Stimulated activated CD8-positive, alpha-beta memory T cell treated with anti-CD3 and anti-CD28 coated beads, Interleukin-15, amount 100 ng/mL, for 1 hour (primary cell): Measurements from ENCODE around the gene TPM1.

Experiments
- DNase-seq: peaks from one replicate; pipeline ENCODE4 v3.0.0-alpha.2; 2020; ENCODE audit warnings: low read depth

Gene TPM1

GRCh38 chr15:63057468-63058345 is 15.2 kb downstream of the TPM1 start:
- no peak for DNase-seq

GRCh38 chr15:63059075-63059474 is 16.5 kb downstream of the TPM1 start:
- no peak for DNase-seq

- DNase-seq = no peak
Observed at GRCh38 chr15:63059573-63060216, 17.1 kb downstream of the TPM1 start.

- no peak for DNase-seq
Observed at GRCh38 chr15:63060699-63061098, 18.2 kb downstream of the TPM1 start.

- DNase-seq = no peak
Observed at GRCh38 chr15:63061975-63062374, 19.4 kb downstream of the TPM1 start.

- no peak for DNase-seq
Observed at GRCh38 chr15:63063164-63063756, 20.7 kb downstream of the TPM1 start.

- DNase-seq = no peak
Observed at GRCh38 chr15:63063877-63064409, 21.4 kb downstream of the TPM1 start.

- no peak for DNase-seq
Observed at GRCh38 chr15:63065262-63066221, 23.0 kb downstream of the TPM1 start.

GRCh38 chr15:63066272-63066671 is 23.7 kb downstream of the TPM1 start:
- DNase-seq = no peak

GRCh38 chr15:63067306-63067705 is 24.8 kb downstream of the TPM1 start:
- DNase-seq = no peak

GRCh38 chr15:63067976-63068743 is 25.6 kb downstream of the TPM1 start:
- DNase-seq = no peak

GRCh38 chr15:63069616-63070090 is 27.1 kb downstream of the TPM1 start:
- DNase-seq = no peak

- DNase-seq = no peak
Observed at GRCh38 chr15:63070681-63071129, 28.2 kb downstream of the TPM1 start.

GRCh38 chr15:63071288-63071909 is 28.9 kb downstream of the TPM1 start:
- DNase-seq = no peak

- no peak for DNase-seq
Observed at GRCh38 chr15:63072023-63072650, 29.6 kb downstream of the TPM1 start.

- DNase-seq = no peak
Observed at GRCh38 chr15:63072809-63073277, 30.3 kb downstream of the TPM1 start.

GRCh38 chr15:63073497-63074172 is 31.1 kb downstream of the TPM1 start:
- no peak for DNase-seq

- DNase-seq = no peak
Observed at GRCh38 chr15:63075015-63075983, 32.8 kb downstream of the TPM1 start.
